GM19452 (cell line): ENCODE measurements around the gene BTBD10.
A peak's percentile ranks its signal among the peaks of the same experiment; 100 is the strongest.

Source experiments
- ATAC-seq: cut with Tn5 transposase; IDR thresholded peaks from one replicate; pipeline ENCODE4 v1.9.1; 2021; ENCODE audit not compliant: unreplicated experiment

Gene BTBD10

GRCh38 chr11:13462901-13463778 is at the start of gene BTBD10:
TSS of gene BTBD10 (minus strand) at chr11:13463222. CDS start at chr11:13445124, 18,098 bp downstream.
- ATAC-seq: peak; percentile 98

- no peak for ATAC-seq
Observed at GRCh38 chr11:13503393-13503792, 40.4 kb upstream of the BTBD10 start.

- ATAC-seq: no peak
Observed at GRCh38 chr11:13502492-13502891, 39.5 kb upstream of the BTBD10 start.

GRCh38 chr11:13495929-13496328 is 32.9 kb upstream of the BTBD10 start, which contains the start of gene PTH:
TSS of gene PTH (minus strand) at chr11:13495997. CDS start at chr11:13492855, 3,142 bp downstream.
- ATAC-seq: no peak

- no peak for ATAC-seq
Observed at GRCh38 chr11:13494051-13494450, 31.0 kb upstream of the BTBD10 start.

- no peak for ATAC-seq
Observed at GRCh38 chr11:13487661-13488030, 24.6 kb upstream of the BTBD10 start.

GRCh38 chr11:13486926-13487660 is 24.1 kb upstream of the BTBD10 start:
- ATAC-seq: no peak

- no peak for ATAC-seq
Observed at GRCh38 chr11:13480198-13480597, 17.2 kb upstream of the BTBD10 start.

- ATAC-seq: no peak
Observed at GRCh38 chr11:13479688-13480087, 16.7 kb upstream of the BTBD10 start.

- ATAC-seq: no peak
Observed at GRCh38 chr11:13475091-13475490, 12.1 kb upstream of the BTBD10 start.

- ATAC-seq: no peak
Observed at GRCh38 chr11:13473013-13473722, 10.1 kb upstream of the BTBD10 start.

GRCh38 chr11:13468750-13469149 is 5.7 kb upstream of the BTBD10 start:
- no peak for ATAC-seq

- ATAC-seq: no peak
Observed at GRCh38 chr11:13465909-13466371, 2.9 kb upstream of the BTBD10 start.

- no peak for ATAC-seq
Observed at GRCh38 chr11:13463779-13464290, 813 bp upstream of the BTBD10 start.

- ATAC-seq: peak; percentile 29
Observed at GRCh38 chr11:13462311-13462900, 616 bp downstream of the BTBD10 start.

GRCh38 chr11:13461291-13461690 is 1.7 kb downstream of the BTBD10 start:
- no peak for ATAC-seq

- ATAC-seq: no peak
Observed at GRCh38 chr11:13450832-13451397, 12.1 kb downstream of the BTBD10 start.

GRCh38 chr11:13449522-13449921 is 13.5 kb downstream of the BTBD10 start:
- ATAC-seq: no peak

- no peak for ATAC-seq
Observed at GRCh38 chr11:13448876-13449275, 14.1 kb downstream of the BTBD10 start.

- no peak for ATAC-seq
Observed at GRCh38 chr11:13446444-13446843, 16.6 kb downstream of the BTBD10 start.
